ENCODE measurements around the gene PPP2R3B. TPM values are rescaled to one million over a fixed set of nuclear protein-coding genes. Genes with fewer than 3 reads are reported as not detected.

The PPP2R3B gene
- total and polyA plus RNA-seq, 3 experiments from 2014 or later = 10.0 to 23.1 (median 21.2) TPM

GRCh38 chrX:323721-324628 is 62.7 kb downstream of the PPP2R3B start:
- Histone ChIP-seq H3K27ac (ENCODE audit: low read depth, low read length) (no peak overlapping the region), H3K9me3 (ENCODE audit: low read length) (no peaks in the 10 kb centered on the region), H3K4me1 (ENCODE audit: insufficient read depth, low read length) (peaks cover 26% of the 10 kb centered on the region), H3K36me3 (ENCODE audit: insufficient read depth, low read length) (no peaks in the 10 kb centered on the region), H3K27me3 (ENCODE audit: insufficient read depth, low read length, poor library complexity, severe bottlenecking) (no peaks in the 10 kb centered on the region), H3K4me3 (ENCODE audit: low read length) (no peak overlapping the region)
- ChIA-PET POLR2A (no interaction called here), CTCF (no interaction called here)
- peaks cover 20 to 36% (median 25%) of the 10 kb centered on the region in 3 donors for H3K4me1 Mint-ChIP-seq
- peaks cover 0 to 3% (median 0%) of the 10 kb centered on the region in 5 donors for H3K9me3 Mint-ChIP-seq
- H3K36me3 Mint-ChIP-seq = no peaks in the 10 kb centered on the region
- H3K4me3 Mint-ChIP-seq = peak overlapping the region in 5 of 7 donors; percentile 76 to 85 (median 79)
- peak overlapping the region in 5 of 8 donors; percentile 87 to 98 (median 94) for H3K27ac Mint-ChIP-seq
- peaks cover 0 to 4% of the 10 kb centered on the region in 2 donors for H3K27me3 Mint-ChIP-seq
- peak in 2 of 5 donors; percentile 34 to 68 for DNase-seq

GRCh38 chrX:320126-320783 is 66.5 kb downstream of the PPP2R3B start:
- Histone ChIP-seq H3K9me3 (ENCODE audit: low read length) (no peaks in the 10 kb centered on the region), H3K4me1 (ENCODE audit: insufficient read depth, low read length) (peaks cover 39% of the 10 kb centered on the region), H3K4me3 (ENCODE audit: low read length) (peak overlapping the region; percentile 66), H3K27me3 (ENCODE audit: insufficient read depth, low read length, poor library complexity, severe bottlenecking) (no peaks in the 10 kb centered on the region), H3K36me3 (ENCODE audit: insufficient read depth, low read length) (no peaks in the 10 kb centered on the region), H3K27ac (ENCODE audit: low read depth, low read length) (peak overlapping the region; percentile 69)
- H3K9me3 Mint-ChIP-seq = peaks cover 0 to 3% (median 0%) of the 10 kb centered on the region in 5 donors
- H3K27ac Mint-ChIP-seq = peak overlapping the region; percentile 4 to 81 (median 70)
- ChIA-PET POLR2A (no interaction called here), CTCF (no interaction called here)
- H3K27me3 Mint-ChIP-seq = peaks cover 0 to 7% of the 10 kb centered on the region in 2 donors
- peaks cover 0 to 9% (median 0%) of the 10 kb centered on the region in 3 donors for H3K36me3 Mint-ChIP-seq
- peak in 1 of 5 donors; percentile 47 for DNase-seq
- peaks cover 25 to 42% (median 29%) of the 10 kb centered on the region in 3 donors for H3K4me1 Mint-ChIP-seq
- peak overlapping the region; percentile 71 to 86 (median 78) for H3K4me3 Mint-ChIP-seq

- Histone ChIP-seq H3K27me3 (ENCODE audit: insufficient read depth, low read length, poor library complexity, severe bottlenecking) (no peaks in the 10 kb centered on the region), H3K4me1 (ENCODE audit: insufficient read depth, low read length) (peaks cover 39% of the 10 kb centered on the region), H3K4me3 (ENCODE audit: low read length) (peak overlapping the region; percentile 66), H3K36me3 (ENCODE audit: insufficient read depth, low read length) (no peaks in the 10 kb centered on the region), H3K27ac (ENCODE audit: low read depth, low read length) (peak overlapping the region; percentile 69), H3K9me3 (ENCODE audit: low read length) (no peaks in the 10 kb centered on the region)
- DNase-seq = peak in 1 of 5 donors; percentile 57
- Mint-ChIP-seq H3K27ac (peak overlapping the region in 2 of 8 donors; percentile 78 to 81), H3K9me3 (peaks cover 0 to 3% (median 0%) of the 10 kb centered on the region in 5 donors), H3K36me3 (peaks cover 0 to 9% (median 0%) of the 10 kb centered on the region in 3 donors), H3K4me1 (peaks cover 22 to 39% (median 29%) of the 10 kb centered on the region in 3 donors), H3K4me3 (peak overlapping the region; percentile 71 to 87 (median 78)), H3K27me3 (peaks cover 0 to 7% of the 10 kb centered on the region in 2 donors)
- ChIA-PET CTCF (no interaction called here), POLR2A (no interaction called here)
Measured at GRCh38 chrX:319579-320125, 67.1 kb downstream of the PPP2R3B start.

DNA sequence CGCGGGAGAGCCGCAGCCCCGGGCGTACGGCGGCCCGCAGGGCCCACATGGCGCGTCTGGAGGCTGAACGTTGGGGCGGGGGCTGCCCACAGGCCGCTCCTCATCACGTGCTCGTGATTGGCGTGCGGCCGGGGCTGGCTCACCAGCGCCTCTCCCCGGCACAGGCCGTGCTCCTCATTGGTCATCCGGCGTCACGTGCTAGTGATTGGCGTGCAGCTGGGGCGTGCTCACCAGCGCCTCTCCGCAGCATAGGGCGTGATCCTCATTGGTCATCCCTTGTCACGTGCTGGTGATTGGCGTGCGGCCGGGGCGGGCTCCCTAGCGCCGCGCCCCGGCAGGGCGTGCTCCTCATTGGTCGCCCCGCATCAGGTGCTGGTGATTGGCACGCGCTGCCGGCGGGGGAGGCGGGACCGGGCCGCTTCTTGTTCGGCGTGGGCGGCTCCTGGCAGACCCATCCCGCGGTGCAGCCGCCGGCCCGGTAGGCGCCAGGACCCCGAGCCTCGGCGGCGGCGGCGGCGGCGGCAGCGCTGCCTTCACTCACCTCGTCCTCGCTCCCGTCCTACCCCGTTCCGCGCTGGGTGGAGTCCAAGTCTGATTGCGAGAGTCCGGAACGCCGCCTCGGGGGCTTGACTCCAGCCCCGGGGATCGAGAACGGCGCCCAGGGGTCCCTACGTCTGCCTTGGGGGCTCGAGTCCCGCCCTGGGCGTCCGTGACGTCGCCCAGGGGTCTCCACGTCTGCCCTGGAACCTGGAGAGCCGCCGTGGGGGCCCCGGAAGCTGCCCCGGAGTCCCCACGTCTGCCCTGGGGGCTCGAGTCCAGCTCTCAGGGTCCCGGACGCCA is 67.7 kb downstream of the PPP2R3B start, which contains the start of gene GTPBP6:
GTPBP6 (minus strand) TSS at position 58 of the 840 bp plus-strand sequence; CDS start at position 49, 9 bp downstream.
- CTCF ChIA-PET = no interaction called here
- Mint-ChIP-seq H3K4me3 (peak within 1 kb of the TSS; percentile 86 to 96 (median 94)), H3K27ac (peak within 1 kb of the TSS; percentile 96 to 99 (median 99))

DNA sequence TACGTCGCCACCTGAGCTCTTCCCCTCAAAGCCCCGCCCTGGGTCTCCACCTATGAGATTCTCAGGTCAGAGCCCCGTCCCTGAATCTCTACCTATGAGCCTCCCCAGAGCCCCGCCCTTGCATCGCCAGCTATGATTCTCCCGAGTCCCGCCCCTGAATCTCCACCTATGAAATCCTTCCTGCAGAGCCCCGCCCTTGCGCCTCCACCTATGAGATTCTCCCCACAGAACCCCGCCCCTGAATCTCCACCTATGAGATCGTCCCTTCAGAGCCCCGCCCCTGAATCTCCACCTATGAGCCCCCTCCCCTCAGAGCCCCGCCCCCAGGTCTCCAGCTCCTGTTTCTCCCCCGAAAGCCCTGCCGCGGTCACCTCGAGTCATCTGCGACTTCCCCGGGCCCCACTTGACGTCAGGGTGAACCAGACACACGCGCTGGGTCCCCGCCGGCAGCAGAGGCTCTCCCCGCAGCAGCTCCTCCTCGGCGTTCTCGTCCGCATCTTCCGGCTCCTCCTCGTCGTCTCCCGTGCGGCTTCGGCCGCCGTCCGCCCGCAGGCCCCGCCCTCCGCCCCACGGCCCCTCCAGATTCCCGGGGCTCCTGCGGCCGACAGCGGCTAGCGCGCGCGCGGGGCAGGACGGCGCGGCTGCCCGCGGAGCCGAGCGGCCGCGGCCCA is 68.5 kb downstream of the PPP2R3B start:
- H3K9me3 Mint-ChIP-seq = peaks cover 0 to 1% (median 0%) of the 10 kb centered on the region in 5 donors
- H3K36me3 ChIP-seq (ENCODE audit: insufficient read depth, low read length) = no peaks in the 10 kb centered on the region
- H3K27ac Mint-ChIP-seq = peak overlapping the region; percentile 96 to 99 (median 99)
- CTCF ChIA-PET = no interaction called here
- no peaks in the 10 kb centered on the region for H3K27me3 ChIP-seq (ENCODE audit: insufficient read depth, low read length, poor library complexity, severe bottlenecking)
- POLR2A ChIA-PET = no interaction called here
- DNase-seq = peak; percentile 97 to 98 (median 97)
- H3K4me1 Mint-ChIP-seq = peaks cover 14 to 27% (median 26%) of the 10 kb centered on the region in 3 donors
- H3K36me3 Mint-ChIP-seq = peaks cover 2 to 19% (median 4%) of the 10 kb centered on the region in 3 donors
- H3K27ac ChIP-seq (ENCODE audit: low read depth, low read length) = peak overlapping the region; percentile 85
- peak overlapping the region; percentile 86 to 96 (median 94) for H3K4me3 Mint-ChIP-seq
- peaks cover 0 to 5% of the 10 kb centered on the region in 2 donors for H3K27me3 Mint-ChIP-seq
- H3K4me1 ChIP-seq (ENCODE audit: insufficient read depth, low read length) = peaks cover 30% of the 10 kb centered on the region
- peak overlapping the region; percentile 54 for H3K4me3 ChIP-seq (ENCODE audit: low read length)
- H3K9me3 ChIP-seq (ENCODE audit: low read length) = no peaks in the 10 kb centered on the region

More for the DNA sequence above, 67.7 kb downstream of the PPP2R3B start, which contains the start of gene GTPBP6:
- POLR2A ChIA-PET = no interaction called here
- Histone ChIP-seq H3K27ac (ENCODE audit: low read depth, low read length) (peak within 1 kb of the TSS; percentile 85), H3K9me3 (ENCODE audit: low read length) (no peaks in the 10 kb centered on the region), H3K4me3 (ENCODE audit: low read length) (peak within 1 kb of the TSS; percentile 66), H3K4me1 (ENCODE audit: insufficient read depth, low read length) (peaks cover 37% of the 10 kb centered on the region), H3K27me3 (ENCODE audit: insufficient read depth, low read length, poor library complexity, severe bottlenecking) (no peaks in the 10 kb centered on the region), H3K36me3 (ENCODE audit: insufficient read depth, low read length) (no peaks in the 10 kb centered on the region)
- Mint-ChIP-seq H3K9me3 (peaks cover 0 to 3% (median 0%) of the 10 kb centered on the region in 5 donors), H3K36me3 (peaks cover 0 to 12% (median 0%) of the 10 kb centered on the region in 3 donors), H3K4me1 (peaks cover 21 to 35% (median 29%) of the 10 kb centered on the region in 3 donors), H3K27me3 (peaks cover 0 to 7% of the 10 kb centered on the region in 2 donors)
- peak; percentile 98 to 100 (median 99) for DNase-seq

DNA sequence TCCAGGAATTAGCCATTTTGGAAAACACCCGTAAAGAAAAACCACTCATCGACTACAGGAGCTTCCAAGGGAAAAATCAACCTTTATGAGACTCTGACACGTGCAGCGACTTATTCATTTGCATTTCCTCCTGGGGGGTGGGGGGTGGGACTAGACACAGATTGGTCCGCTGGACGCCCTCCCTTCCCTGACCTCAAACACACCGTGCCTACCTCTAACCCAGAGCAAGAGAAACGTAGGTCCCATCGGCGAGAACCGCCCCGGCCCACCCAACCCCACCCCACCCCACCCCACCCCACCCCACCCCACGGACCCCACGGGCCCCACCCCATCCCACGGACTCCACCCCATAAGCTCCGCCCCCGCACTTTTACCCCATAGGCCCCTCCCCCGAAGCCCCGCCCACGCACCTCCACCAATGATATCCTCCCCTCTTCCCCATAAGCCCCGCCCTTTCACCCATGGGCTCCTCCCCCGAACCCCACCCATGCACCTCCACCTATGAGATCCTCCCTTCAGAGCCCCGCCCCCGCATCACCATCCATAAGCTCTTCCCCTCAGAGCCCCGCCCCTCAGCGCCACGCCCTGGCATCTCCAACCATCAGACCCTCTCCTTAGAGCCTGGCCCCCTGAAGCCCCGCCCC is 69.2 kb downstream of the PPP2R3B start:
- no peak for DNase-seq
- ChIA-PET CTCF (no interaction called here), POLR2A (no interaction called here)
- Mint-ChIP-seq H3K27me3 (peaks cover 0 to 4% of the 10 kb centered on the region in 2 donors), H3K36me3 (peaks cover 2 to 23% (median 5%) of the 10 kb centered on the region in 3 donors), H3K27ac (peak overlapping the region; percentile 96 to 99 (median 99)), H3K4me1 (peaks cover 7 to 21% (median 20%) of the 10 kb centered on the region in 3 donors), H3K4me3 (peak overlapping the region; percentile 84 to 96 (median 94)), H3K9me3 (no peaks in the 10 kb centered on the region)
- Histone ChIP-seq H3K27me3 (ENCODE audit: insufficient read depth, low read length, poor library complexity, severe bottlenecking) (no peaks in the 10 kb centered on the region), H3K27ac (ENCODE audit: low read depth, low read length) (peak overlapping the region; percentile 85), H3K9me3 (ENCODE audit: low read length) (no peaks in the 10 kb centered on the region), H3K36me3 (ENCODE audit: insufficient read depth, low read length) (no peaks in the 10 kb centered on the region), H3K4me3 (ENCODE audit: low read length) (peak overlapping the region; percentile 54), H3K4me1 (ENCODE audit: insufficient read depth, low read length) (peaks cover 27% of the 10 kb centered on the region)

Measured in CD8-positive, alpha-beta memory T cell (primary cell).